DND-41 (cell line): ENCODE results near the gene ZNF565.

Experiments used
- EZH2 ChIP-seq: IDR thresholded peaks from 3 replicates; pipeline ENCODE4 v1.6.1; 2012; ENCODE audit warnings: borderline replicate concordance, low read depth, mild to moderate bottlenecking, moderate library complexity, low read length, inconsistent platforms; ENCODE audit not compliant: severe bottlenecking
- TF ChIP-seq, protein P1 (sequence below): IDR thresholded peaks from 2 replicates; pipeline ENCODE4 v1.5.1; 2012; ENCODE audit warnings: borderline replicate concordance, low read length, moderate library complexity, mild to moderate bottlenecking; ENCODE audit not compliant: poor library complexity, severe bottlenecking; ENCODE audit errors: extremely low read depth

DNA sequence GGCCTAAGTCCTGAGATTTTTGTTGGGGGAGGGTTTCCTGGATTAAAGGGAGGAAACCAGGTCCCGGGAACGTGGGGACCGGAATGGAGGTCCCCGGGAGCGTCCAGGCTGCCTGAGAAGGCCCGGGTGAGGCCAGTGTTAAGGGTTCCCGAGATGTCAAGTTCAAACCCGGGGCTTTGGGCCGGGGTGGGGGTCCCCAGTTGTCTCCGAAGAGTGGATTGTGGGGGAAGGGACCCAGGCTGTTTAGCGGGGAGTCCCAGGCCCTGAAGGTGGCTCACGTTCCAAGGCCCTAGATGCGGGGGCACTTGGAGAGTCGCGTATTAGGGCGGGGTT, 62.5 kb downstream of the ZNF565 start:
- TF ChIP-seq EZH2: no peak
- TF ChIP-seq, protein P1, sequence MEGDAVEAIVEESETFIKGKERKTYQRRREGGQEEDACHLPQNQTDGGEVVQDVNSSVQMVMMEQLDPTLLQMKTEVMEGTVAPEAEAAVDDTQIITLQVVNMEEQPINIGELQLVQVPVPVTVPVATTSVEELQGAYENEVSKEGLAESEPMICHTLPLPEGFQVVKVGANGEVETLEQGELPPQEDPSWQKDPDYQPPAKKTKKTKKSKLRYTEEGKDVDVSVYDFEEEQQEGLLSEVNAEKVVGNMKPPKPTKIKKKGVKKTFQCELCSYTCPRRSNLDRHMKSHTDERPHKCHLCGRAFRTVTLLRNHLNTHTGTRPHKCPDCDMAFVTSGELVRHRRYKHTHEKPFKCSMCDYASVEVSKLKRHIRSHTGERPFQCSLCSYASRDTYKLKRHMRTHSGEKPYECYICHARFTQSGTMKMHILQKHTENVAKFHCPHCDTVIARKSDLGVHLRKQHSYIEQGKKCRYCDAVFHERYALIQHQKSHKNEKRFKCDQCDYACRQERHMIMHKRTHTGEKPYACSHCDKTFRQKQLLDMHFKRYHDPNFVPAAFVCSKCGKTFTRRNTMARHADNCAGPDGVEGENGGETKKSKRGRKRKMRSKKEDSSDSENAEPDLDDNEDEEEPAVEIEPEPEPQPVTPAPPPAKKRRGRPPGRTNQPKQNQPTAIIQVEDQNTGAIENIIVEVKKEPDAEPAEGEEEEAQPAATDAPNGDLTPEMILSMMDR: no peak
